ENCODE results near the gene CRYBB2.

The CRYBB2 gene

GRCh38 chr22:25205847-25206246, 13.6 kb upstream of the CRYBB2 start:
- ChIA-PET CTCF (no interaction called here), POLR2A (no interaction called here)
- H3K9me3 ChIP-seq (ENCODE audit: control extremely low read depth in 1 of 5, control insufficient read depth in 4 of 5, insufficient read depth in 2 of 5, low read depth in 1 of 5, low read length in 4 of 5), result no peaks in the 10 kb centered on the region

GRCh38 chr22:25206998-25207397, 12.4 kb upstream of the CRYBB2 start:
- CTCF ChIA-PET, result no interaction called here

More at GRCh38 chr22:25205847-25206246, 13.6 kb upstream of the CRYBB2 start:
- DNase-seq, result no peak
- Histone ChIP-seq H3K27ac (ENCODE audit: insufficient read depth in 1 of 2, low read depth in 1 of 2, low read length in 2 of 2, poor library complexity in 1 of 2, severe bottlenecking in 2 of 2) (no peak overlapping the region), H3K27me3 (replicated peaks in 2 of 5; ENCODE audit: control insufficient read depth in 4 of 5, insufficient read depth in 5 of 5, low read length in 4 of 5) (no peaks in the 10 kb centered on the region), H3K4me1 (ENCODE audit: control extremely low read depth in 1 of 4, control insufficient read depth in 4 of 4, insufficient read depth in 4 of 4, low read length in 3 of 4) (no peaks in the 10 kb centered on the region), H3K36me3 (ENCODE audit: control insufficient read depth in 4 of 4, insufficient read depth in 4 of 4, low read length in 3 of 4) (no peaks in the 10 kb centered on the region), H3K4me3 (ENCODE audit: control insufficient read depth in 1 of 7, extremely low read depth in 1 of 7, insufficient read depth in 4 of 7, low read depth in 2 of 7, low read length in 6 of 7) (no peak overlapping the region)
- no CpG with 5 or more reads among the region's 1 CpG for WGBS (ENCODE audit: insufficient coverage)

GRCh38 chr22:25207553-25208157, 11.8 kb upstream of the CRYBB2 start:
- Histone ChIP-seq H3K9me3 (ENCODE audit: control extremely low read depth in 1 of 5, control insufficient read depth in 4 of 5, insufficient read depth in 2 of 5, low read depth in 1 of 5, low read length in 4 of 5) (no peaks in the 10 kb centered on the region), H3K36me3 (ENCODE audit: control insufficient read depth in 4 of 4, insufficient read depth in 4 of 4, low read length in 3 of 4) (no peaks in the 10 kb centered on the region), H3K4me1 (ENCODE audit: control extremely low read depth in 1 of 4, control insufficient read depth in 4 of 4, insufficient read depth in 4 of 4, low read length in 3 of 4) (no peaks in the 10 kb centered on the region), H3K27ac (ENCODE audit: insufficient read depth in 1 of 2, low read depth in 1 of 2, low read length in 2 of 2, poor library complexity in 1 of 2, severe bottlenecking in 2 of 2) (no peak overlapping the region), H3K27me3 (replicated peaks in 2 of 5; ENCODE audit: control insufficient read depth in 4 of 5, insufficient read depth in 5 of 5, low read length in 4 of 5) (peaks cover 0 to 5% (median 0%) of the 10 kb centered on the region in 5 experiments), H3K4me3 (ENCODE audit: control insufficient read depth in 1 of 7, extremely low read depth in 1 of 7, insufficient read depth in 4 of 7, low read depth in 2 of 7, low read length in 6 of 7) (no peak overlapping the region)
- no peak for DNase-seq
- 100% methylated on average over 1 of the region's 2 CpGs for WGBS (ENCODE audit: insufficient coverage)
- CTCF ChIA-PET, result no interaction called here
- POLR2A ChIA-PET, result no interaction called here

More at GRCh38 chr22:25206998-25207397, 12.4 kb upstream of the CRYBB2 start:
- Histone ChIP-seq H3K36me3 (ENCODE audit: control insufficient read depth in 4 of 4, insufficient read depth in 4 of 4, low read length in 3 of 4) (no peaks in the 10 kb centered on the region), H3K4me1 (ENCODE audit: control extremely low read depth in 1 of 4, control insufficient read depth in 4 of 4, insufficient read depth in 4 of 4, low read length in 3 of 4) (no peaks in the 10 kb centered on the region), H3K4me3 (ENCODE audit: control insufficient read depth in 1 of 7, extremely low read depth in 1 of 7, insufficient read depth in 4 of 7, low read depth in 2 of 7, low read length in 6 of 7) (no peak overlapping the region), H3K9me3 (ENCODE audit: control extremely low read depth in 1 of 5, control insufficient read depth in 4 of 5, insufficient read depth in 2 of 5, low read depth in 1 of 5, low read length in 4 of 5) (no peaks in the 10 kb centered on the region), H3K27me3 (replicated peaks in 2 of 5; ENCODE audit: control insufficient read depth in 4 of 5, insufficient read depth in 5 of 5, low read length in 4 of 5) (no peaks in the 10 kb centered on the region), H3K27ac (ENCODE audit: insufficient read depth in 1 of 2, low read depth in 1 of 2, low read length in 2 of 2, poor library complexity in 1 of 2, severe bottlenecking in 2 of 2) (no peak overlapping the region)
- POLR2A ChIA-PET, result no interaction called here
- DNase-seq, result no peak
- WGBS (ENCODE audit: insufficient coverage), result 96% methylated on average over 18 of the region's 21 CpGs

DNA sequence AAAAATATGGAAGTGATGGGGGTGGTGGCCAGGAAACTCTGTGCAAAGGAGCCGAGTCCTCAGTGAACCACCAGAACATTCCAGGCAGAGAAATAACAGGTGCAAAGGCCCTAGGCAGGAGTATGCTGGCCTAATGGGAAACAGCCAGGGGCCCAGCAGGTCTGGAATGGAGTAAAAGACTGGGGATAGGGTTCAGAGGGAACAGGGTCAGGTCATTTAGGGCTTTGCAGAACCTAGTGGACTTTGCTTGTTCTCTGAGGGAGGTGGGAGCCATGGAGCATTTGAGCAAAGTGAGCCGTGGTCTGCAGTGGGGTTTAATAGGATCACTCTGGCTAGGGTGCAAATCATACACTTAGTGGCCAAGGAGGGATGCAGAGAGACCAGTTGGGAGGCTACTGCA, 11.1 kb upstream of the CRYBB2 start:
- peaks cover 0 to 2% (median 0%) of the 10 kb centered on the region in 5 experiments for H3K9me3 ChIP-seq (ENCODE audit: control extremely low read depth in 1 of 5, control insufficient read depth in 4 of 5, insufficient read depth in 2 of 5, low read depth in 1 of 5, low read length in 4 of 5)
- DNase-seq, result no peak
- 94% methylated on average over 2 of the region's 2 CpGs for WGBS (ENCODE audit: insufficient coverage)
- POLR2A ChIA-PET, result no interaction called here
- no peak overlapping the region for H3K4me3 ChIP-seq (ENCODE audit: control insufficient read depth in 1 of 7, extremely low read depth in 1 of 7, insufficient read depth in 4 of 7, low read depth in 2 of 7, low read length in 6 of 7)
- no peaks in the 10 kb centered on the region for H3K36me3 ChIP-seq (ENCODE audit: control insufficient read depth in 4 of 4, insufficient read depth in 4 of 4, low read length in 3 of 4)
- H3K27ac ChIP-seq (ENCODE audit: insufficient read depth in 1 of 2, low read depth in 1 of 2, low read length in 2 of 2, poor library complexity in 1 of 2, severe bottlenecking in 2 of 2), result no peak overlapping the region
- H3K27me3 ChIP-seq (replicated peaks in 2 of 5; ENCODE audit: control insufficient read depth in 4 of 5, insufficient read depth in 5 of 5, low read length in 4 of 5), result peaks cover 0 to 5% (median 0%) of the 10 kb centered on the region in 5 experiments
- CTCF ChIA-PET, result no interaction called here
- H3K4me1 ChIP-seq (ENCODE audit: control extremely low read depth in 1 of 4, control insufficient read depth in 4 of 4, insufficient read depth in 4 of 4, low read length in 3 of 4), result no peaks in the 10 kb centered on the region

GRCh38 chr22:25208743-25209505, 10.5 kb upstream of the CRYBB2 start:
- POLR2A ChIA-PET, result no interaction called here
- 96% methylated on average over 12 of the region's 17 CpGs for WGBS (ENCODE audit: insufficient coverage)
- DNase-seq, result peak in 1 of 3 donors; percentile 3
- CTCF ChIA-PET, result no interaction called here
- Histone ChIP-seq H3K9me3 (ENCODE audit: control extremely low read depth in 1 of 5, control insufficient read depth in 4 of 5, insufficient read depth in 2 of 5, low read depth in 1 of 5, low read length in 4 of 5) (peaks cover 0 to 3% (median 0%) of the 10 kb centered on the region in 5 experiments), H3K4me3 (ENCODE audit: control insufficient read depth in 1 of 7, extremely low read depth in 1 of 7, insufficient read depth in 4 of 7, low read depth in 2 of 7, low read length in 6 of 7) (no peak overlapping the region), H3K4me1 (ENCODE audit: control extremely low read depth in 1 of 4, control insufficient read depth in 4 of 4, insufficient read depth in 4 of 4, low read length in 3 of 4) (no peaks in the 10 kb centered on the region), H3K36me3 (ENCODE audit: control insufficient read depth in 4 of 4, insufficient read depth in 4 of 4, low read length in 3 of 4) (no peaks in the 10 kb centered on the region), H3K27ac (ENCODE audit: insufficient read depth in 1 of 2, low read depth in 1 of 2, low read length in 2 of 2, poor library complexity in 1 of 2, severe bottlenecking in 2 of 2) (no peak overlapping the region), H3K27me3 (replicated peaks in 2 of 5; ENCODE audit: control insufficient read depth in 4 of 5, insufficient read depth in 5 of 5, low read length in 4 of 5) (peaks cover 0 to 5% (median 0%) of the 10 kb centered on the region in 5 experiments)

DNA sequence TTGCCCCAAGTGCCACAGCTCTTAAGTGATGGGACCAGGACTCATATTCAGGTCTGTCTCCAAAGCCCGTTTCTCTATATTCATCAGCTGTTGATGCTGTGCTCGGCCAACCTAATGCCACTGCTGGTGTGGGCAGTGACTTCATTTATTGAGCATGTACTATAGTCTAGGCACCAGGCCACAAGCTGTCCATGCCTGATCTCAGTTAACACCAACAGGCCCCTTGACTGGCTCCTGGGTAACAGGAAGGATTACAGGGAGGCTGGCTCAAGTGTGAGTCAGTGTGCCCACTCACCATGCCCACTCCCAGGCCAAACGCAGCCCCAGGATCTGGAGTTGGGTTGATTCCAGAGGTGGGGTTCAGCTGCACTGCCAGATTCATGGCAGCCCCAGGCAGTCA, 8.6 kb upstream of the CRYBB2 start:
- peaks cover 0 to 3% (median 0%) of the 10 kb centered on the region in 5 experiments for H3K9me3 ChIP-seq (ENCODE audit: control extremely low read depth in 1 of 5, control insufficient read depth in 4 of 5, insufficient read depth in 2 of 5, low read depth in 1 of 5, low read length in 4 of 5)
- CTCF ChIA-PET, result interaction anchor here (3.6 kb wide), 1 partner anchor 9 kb away, joined by 13 read pairs; no protein-coding TSS in a partner anchor
- 100% methylated on average over 2 of the region's 3 CpGs for WGBS (ENCODE audit: insufficient coverage)
- POLR2A ChIA-PET, result no interaction called here
- H3K27me3 ChIP-seq (replicated peaks in 2 of 5; ENCODE audit: control insufficient read depth in 4 of 5, insufficient read depth in 5 of 5, low read length in 4 of 5), result peaks cover 0 to 5% (median 0%) of the 10 kb centered on the region in 5 experiments
- H3K4me3 ChIP-seq (ENCODE audit: control insufficient read depth in 1 of 7, extremely low read depth in 1 of 7, insufficient read depth in 4 of 7, low read depth in 2 of 7, low read length in 6 of 7), result no peak overlapping the region
- H3K27ac ChIP-seq (ENCODE audit: insufficient read depth in 1 of 2, low read depth in 1 of 2, low read length in 2 of 2, poor library complexity in 1 of 2, severe bottlenecking in 2 of 2), result no peak overlapping the region
- no peak for DNase-seq
- no peaks in the 10 kb centered on the region for H3K36me3 ChIP-seq (ENCODE audit: control insufficient read depth in 4 of 4, insufficient read depth in 4 of 4, low read length in 3 of 4)
- no peaks in the 10 kb centered on the region for H3K4me1 ChIP-seq (ENCODE audit: control extremely low read depth in 1 of 4, control insufficient read depth in 4 of 4, insufficient read depth in 4 of 4, low read length in 3 of 4)

DNA sequence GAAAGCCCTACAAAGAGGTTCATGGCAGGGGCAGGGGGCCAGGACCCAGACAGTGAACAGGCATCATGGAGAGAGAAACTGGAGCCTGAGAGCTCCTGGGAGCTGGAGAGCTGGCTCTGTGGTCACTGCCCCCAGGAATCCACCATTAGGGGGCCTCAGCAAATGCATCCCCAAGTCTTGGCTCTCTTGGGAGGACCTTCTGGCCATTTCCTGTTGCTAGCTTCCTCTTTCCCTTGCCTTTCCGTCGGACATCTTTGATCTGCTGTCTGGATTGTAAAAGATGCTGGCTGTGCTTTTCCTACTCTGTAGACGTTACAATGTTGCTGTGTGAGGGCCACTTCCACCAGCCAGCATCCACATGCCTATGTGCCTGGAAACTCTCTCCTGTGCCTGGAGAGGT, 7.1 kb upstream of the CRYBB2 start:
- ChIA-PET CTCF (interaction anchor here (1.0 to 3.6 kb wide), 2 partner anchors 9 to 11 kb away, joined by 3 to 13 read pairs; no protein-coding TSS in a partner anchor), POLR2A (no interaction called here)
- Histone ChIP-seq H3K27me3 (replicated peaks in 2 of 5; ENCODE audit: control insufficient read depth in 4 of 5, insufficient read depth in 5 of 5, low read length in 4 of 5) (peaks cover 0 to 5% (median 0%) of the 10 kb centered on the region in 5 experiments), H3K4me3 (ENCODE audit: control insufficient read depth in 1 of 7, extremely low read depth in 1 of 7, insufficient read depth in 4 of 7, low read depth in 2 of 7, low read length in 6 of 7) (no peak overlapping the region), H3K36me3 (ENCODE audit: control insufficient read depth in 4 of 4, insufficient read depth in 4 of 4, low read length in 3 of 4) (no peaks in the 10 kb centered on the region), H3K4me1 (ENCODE audit: control extremely low read depth in 1 of 4, control insufficient read depth in 4 of 4, insufficient read depth in 4 of 4, low read length in 3 of 4) (no peaks in the 10 kb centered on the region), H3K9me3 (ENCODE audit: control extremely low read depth in 1 of 5, control insufficient read depth in 4 of 5, insufficient read depth in 2 of 5, low read depth in 1 of 5, low read length in 4 of 5) (peaks cover 0 to 3% (median 0%) of the 10 kb centered on the region in 5 experiments), H3K27ac (ENCODE audit: insufficient read depth in 1 of 2, low read depth in 1 of 2, low read length in 2 of 2, poor library complexity in 1 of 2, severe bottlenecking in 2 of 2) (no peak overlapping the region)
- no CpG with 5 or more reads among the region's 3 CpGs for WGBS (ENCODE audit: insufficient coverage)
- DNase-seq, result no peak

All from common myeloid progenitor, CD34-positive (primary cell).